HCT116 (cell line): Measurements from ENCODE around the gene FHL3.

ENCODE experiments used
- CBX3 ChIP-seq: IDR thresholded peaks from 2 replicates; pipeline ENCODE4 v1.6.1; 2012; ENCODE audit warnings: low read depth
- CEBPB ChIP-seq: IDR thresholded peaks from 2 replicates; pipeline ENCODE4 v1.6.1; 2012; ENCODE audit warnings: low read depth
- CTCF ChIP-seq, 3 experiments: fragments of 200-600 bp in 1 of 3; sonication (generic) in 1 of 3; IDR thresholded peaks in 2 of 3; conservative IDR thresholded peaks in 1 of 3; 2 replicates each; pipeline ENCODE4 v1.5.1; 2012 to 2017; ENCODE audit warnings: low read depth in 2 of 3, low read length in 2 of 3, antibody characterized with exemption in 1 of 3, borderline replicate concordance in 1 of 3, control low read depth in 1 of 3, mild to moderate bottlenecking in 1 of 3, mixed read lengths in 1 of 3, mixed run types in 1 of 3, moderate library complexity in 1 of 3; ENCODE audit not compliant: insufficient read depth in 1 of 3
- EZH2 ChIP-seq: fragments of 200-600 bp; sonication (generic); IDR thresholded peaks from 2 replicates; pipeline ENCODE4 v1.6.1; 2017; ENCODE audit warnings: antibody characterized with exemption, mixed run types
- FOSL1 ChIP-seq: IDR thresholded peaks from 2 replicates; pipeline ENCODE4 v1.6.1; 2012; ENCODE audit warnings: low read depth
- POLR2A ChIP-seq: IDR thresholded peaks from 2 replicates; pipeline ENCODE4 v1.7.0; 2011; ENCODE audit warnings: borderline replicate concordance; ENCODE audit not compliant: insufficient read depth, insufficient read length; ENCODE audit errors: extremely low read depth
- POLR2AphosphoS5 ChIP-seq: IDR thresholded peaks from 2 replicates; pipeline ENCODE4 v1.6.1; 2011; ENCODE audit warnings: mild to moderate bottlenecking, low read depth, low read length, moderate library complexity
- RAD21 ChIP-seq: IDR thresholded peaks from 2 replicates; pipeline ENCODE4 v1.6.1; 2012; ENCODE audit warnings: low read depth, mild to moderate bottlenecking

- TF ChIP-seq FOSL1 (no peak; the same call in 1 of the 2 replicates), CTCF (IDR thresholded peaks at IDR 0.05 in 2 of 3, conservative IDR thresholded peaks at IDR 0.05 in 1 of 3; ENCODE audit: borderline replicate concordance in 1 of 3, insufficient read depth in 1 of 3, low read depth in 2 of 3, low read length in 2 of 3) (no peak), CEBPB (no peak), RAD21 (no peak), EZH2 (no peak), CBX3 (no peak), POLR2A (no peak), POLR2AphosphoS5 (no peak)
Observed at GRCh38 chr1:38038861-38039260, 33.5 kb upstream of the FHL3 start.
